K562 (cell line): ENCODE measurements around the gene EHBP1. TPM values are rescaled to one million over a fixed set of nuclear protein-coding genes. Genes with fewer than 3 reads are reported as not detected.

ENCODE experiments used
- CC2D1A ChIP-seq: fragments of 450-650 bp; IDR thresholded peaks from 2 replicates; pipeline ENCODE4 v1.6.1; 2017; ENCODE audit warnings: mild to moderate bottlenecking
- CTCF ChIP-seq, 3 experiments: IDR thresholded peaks in 2 of 3; conservative IDR thresholded peaks in 1 of 3; 2 replicates each; pipeline ENCODE4 v1.5.1; 2011 to 2012; ENCODE audit warnings: low read length in 3 of 3, mild to moderate bottlenecking in 3 of 3, control low read depth in 2 of 3, improper control_type of control experiment in 1 of 3, inconsistent platforms in 1 of 3, low read depth in 1 of 3, mixed read lengths in 1 of 3, moderate library complexity in 1 of 3; ENCODE audit not compliant: insufficient read depth in 2 of 3
- GATA2 ChIP-seq: sonication (generic); formaldehyde crosslinking; IDR thresholded peaks from 2 replicates; pipeline ENCODE4 v1.4.0; 2020; ENCODE audit warnings: mild to moderate bottlenecking, missing genetic modification reagents
- MAZ ChIP-seq, 2 experiments: fragments of 450-650 bp in 1 of 2; sonication (generic) in 1 of 2; formaldehyde crosslinking; IDR thresholded peaks in 1 of 2; conservative IDR thresholded peaks in 1 of 2; 2 replicates each; pipeline versions ENCODE4 v1.4.0 to v1.5.0; 2020; ENCODE audit warnings: mild to moderate bottlenecking in 1 of 2, missing genetic modification reagents in 1 of 2
- RAD21 ChIP-seq, 2 experiments: fragments of 250-450 bp in 1 of 2; fragments of 450-650 bp in 1 of 2; sonication (Bioruptor Pico) in 1 of 2; formaldehyde crosslinking in 1 of 2; IDR thresholded peaks in 1 of 2; conservative IDR thresholded peaks in 1 of 2; 2 replicates each; pipeline versions ENCODE4 v1.4.0 to v1.8.0; 2020 to 2022; ENCODE audit warnings: mild to moderate bottlenecking in 2 of 2, moderate library complexity in 1 of 2
- ZNF140 ChIP-seq: fragments of 250-450 bp; sonication (Bioruptor Pico); IDR thresholded peaks from 2 replicates; pipeline ENCODE4 v1.8.0; 2021; ENCODE audit warnings: moderate library complexity, mild to moderate bottlenecking, inconsistent platforms
- ZNF609 ChIP-seq: sonication (generic); formaldehyde crosslinking; IDR thresholded peaks from 2 replicates; pipeline ENCODE4 v1.8.1; 2023; ENCODE audit warnings: missing genetic modification reagents, mild to moderate bottlenecking, borderline replicate concordance
- polyA plus RNA-seq, 8 experiments: library from polyadenylated mRNA; depleted of rRNA in 4 of 8; stranded (reverse) in 5 of 8; unstranded in 3 of 8; fragments of >200 nt; fragmentation: Nextera tagmentation in 2 of 8; fragmentation: Illumina TruSeq in 1 of 8; extraction: Ambion mirVana in 2 of 8; extraction: Trizol in 1 of 8; gene quantifications; 2 replicates each; pipeline versions ENCODE4 v1.2.1 to v1.2.3, GENCODE V29; 2011 to 2014; ENCODE audit warnings: inconsistent platforms in 1 of 8, missing spikeins in 1 of 8
- total RNA-seq, 7 experiments: library from RNA; depleted of rRNA in 6 of 7; stranded (reverse); fragments of >200 nt in 6 of 7; fragmentation: Illumina TruSeq in 2 of 7; extraction: Trizol in 2 of 7; gene quantifications; 2 replicates each; pipeline versions ENCODE4 v1.2.1 to v1.2.3, GENCODE V29; 2011 to 2021; ENCODE audit warnings: low replicate concordance in 1 of 7

Gene EHBP1
- total and polyA plus RNA-seq, 9 of the 15 experiments (the other 6 are each of a cell fraction or from before 2014, with no cell fraction given): 8.9 to 26.6 (median 19.3) TPM

- TF ChIP-seq RAD21 (CRISPR knock-in tag; conservative IDR thresholded peaks at IDR 0.05 in 1 of 2, IDR thresholded peaks at IDR 0.05 in 1 of 2) (peak; percentile 36 to 60), ZNF609 (CRISPR knock-in tag) (no peak), MAZ (CRISPR knock-in tag; conservative IDR thresholded peaks at IDR 0.05 in 1 of 2, IDR thresholded peaks at IDR 0.05 in 1 of 2) (no peak), CTCF (IDR thresholded peaks at IDR 0.05 in 2 of 3, conservative IDR thresholded peaks at IDR 0.05 in 1 of 3; ENCODE audit: insufficient read depth in 2 of 3, low read depth in 1 of 3, low read length in 3 of 3) (peak; percentile 57 to 65 (median 58)), GATA2 (CRISPR knock-in tag) (no peak), CC2D1A (no peak), ZNF140 (CRISPR knock-in tag) (no peak)
- TF ChIP-seq, all 486 proteins: peak for 4
Observed at GRCh38 chr2:62724886-62725711, 19.6 kb downstream of the EHBP1 start (continued).
